Stimulated activated CD4-positive, alpha-beta T cell treated with anti-CD3 and anti-CD28 coated beads, Interleukin-15, amount 100 ng/mL, for 24 hours (primary cell): Measurements from ENCODE around the gene PRRC2A.

Source experiments
- DNase-seq: peaks from one replicate; pipeline ENCODE4 v3.0.0-alpha.2; 2020

PRRC2A gene

DNA sequence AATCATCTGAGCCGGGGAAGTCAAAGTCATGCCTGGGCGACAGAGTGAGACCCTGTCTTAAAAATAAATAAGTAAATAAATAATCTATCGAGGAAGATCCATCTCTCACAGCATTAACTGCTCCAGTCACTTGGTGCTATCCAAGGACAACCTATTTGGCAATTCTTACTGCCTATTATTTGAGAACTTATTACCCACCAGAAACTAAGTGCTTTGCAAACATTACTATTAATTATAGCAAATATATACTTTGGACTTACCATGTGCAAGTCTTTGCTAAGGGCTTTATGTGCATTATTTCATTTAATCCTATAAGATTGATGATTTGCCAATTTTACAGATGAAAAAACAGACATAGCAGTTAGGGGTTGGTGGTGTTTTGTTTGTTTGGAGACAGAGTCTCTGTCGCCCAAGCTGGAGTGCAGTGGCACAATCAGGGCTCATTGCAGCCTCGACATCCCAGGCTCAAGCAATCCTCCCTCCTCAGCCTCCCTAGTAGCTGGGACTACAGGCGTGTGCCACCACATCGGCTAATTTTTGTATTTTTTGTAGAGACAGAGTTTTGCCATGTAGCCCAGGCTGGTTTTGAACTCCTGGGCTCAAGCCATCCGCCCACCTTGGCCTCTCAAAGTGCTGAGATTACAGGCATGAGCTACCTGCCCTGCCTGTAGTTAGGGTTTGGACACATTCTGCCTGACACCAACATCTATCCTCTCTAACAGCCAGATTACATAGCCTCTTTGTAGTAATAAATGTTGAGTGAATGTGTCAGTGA is 34.2 kb downstream of the PRRC2A start:
- DNase-seq: no peak

- DNase-seq: no peak
Observed at GRCh38 chr6:31655349-31656237, 35.1 kb downstream of the PRRC2A start, which contains the start of gene APOM. APOM (plus strand) TSS chr6:31655894; CDS start chr6:31655967, 73 bp downstream.

GRCh38 chr6:31657406-31658157 is 37.1 kb downstream of the PRRC2A start:
- peak; percentile 41 for DNase-seq

DNA sequence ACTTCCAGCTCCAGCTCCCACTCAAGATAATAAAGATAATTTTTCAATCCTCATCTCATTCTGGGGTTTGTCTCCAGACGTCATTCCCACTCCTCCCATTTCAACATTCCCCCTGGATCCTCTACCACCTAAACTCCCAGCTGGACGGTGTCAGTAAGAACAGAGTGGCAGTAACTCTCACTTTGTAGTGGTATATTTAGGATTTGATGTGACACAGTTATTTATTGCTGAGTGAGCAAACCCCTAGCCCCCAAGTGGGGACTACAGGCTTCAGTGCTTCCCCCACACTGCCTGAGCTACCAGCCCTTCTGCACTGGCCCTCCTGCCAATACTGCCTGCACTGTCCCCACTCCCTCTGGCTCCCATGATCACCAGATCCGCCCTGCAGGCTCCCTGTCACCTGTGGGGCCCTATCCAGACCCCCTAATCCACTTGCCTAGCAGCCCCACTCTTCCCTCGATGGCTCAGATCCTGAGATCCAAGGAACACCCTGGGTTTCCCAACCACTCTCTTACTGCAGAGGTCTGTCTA is 37.7 kb downstream of the PRRC2A start:
- no peak for DNase-seq

DNA sequence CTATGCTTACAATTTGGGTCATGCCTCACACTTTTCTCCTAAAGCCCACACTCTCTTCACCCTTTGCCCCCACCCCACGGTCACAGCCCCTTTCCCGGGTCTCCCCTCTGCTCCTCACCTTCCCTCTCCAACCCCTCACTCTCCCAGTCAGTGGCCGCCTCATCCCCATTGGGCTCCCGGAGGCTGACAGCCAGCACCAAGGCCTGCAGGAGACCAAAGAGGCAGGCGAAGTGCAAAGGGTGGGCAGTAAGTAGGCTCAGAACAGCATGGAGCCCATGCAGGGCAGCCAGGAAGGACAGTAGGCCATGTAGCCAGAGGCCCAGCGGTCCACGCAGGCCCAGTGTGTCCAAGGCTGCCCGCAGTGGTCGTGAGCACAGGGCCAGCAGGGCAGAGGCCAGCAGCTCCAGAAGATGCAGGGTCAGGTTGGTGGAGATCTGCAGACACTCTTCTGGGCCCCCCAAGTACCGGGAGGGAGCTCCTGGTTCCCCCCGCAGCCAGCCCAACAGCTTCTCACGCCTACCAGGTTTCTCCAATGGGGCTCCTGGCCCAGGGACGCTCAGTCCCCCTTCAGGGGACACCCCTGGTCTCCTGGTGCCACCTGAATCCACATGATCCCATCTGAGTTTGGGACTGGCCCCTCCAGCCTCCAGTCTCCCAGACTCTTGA is 38.6 kb downstream of the PRRC2A start:
- DNase-seq: no peak

- DNase-seq: peak; percentile 64
Observed at GRCh38 chr6:31659649-31660380, 39.3 kb downstream of the PRRC2A start.

DNA sequence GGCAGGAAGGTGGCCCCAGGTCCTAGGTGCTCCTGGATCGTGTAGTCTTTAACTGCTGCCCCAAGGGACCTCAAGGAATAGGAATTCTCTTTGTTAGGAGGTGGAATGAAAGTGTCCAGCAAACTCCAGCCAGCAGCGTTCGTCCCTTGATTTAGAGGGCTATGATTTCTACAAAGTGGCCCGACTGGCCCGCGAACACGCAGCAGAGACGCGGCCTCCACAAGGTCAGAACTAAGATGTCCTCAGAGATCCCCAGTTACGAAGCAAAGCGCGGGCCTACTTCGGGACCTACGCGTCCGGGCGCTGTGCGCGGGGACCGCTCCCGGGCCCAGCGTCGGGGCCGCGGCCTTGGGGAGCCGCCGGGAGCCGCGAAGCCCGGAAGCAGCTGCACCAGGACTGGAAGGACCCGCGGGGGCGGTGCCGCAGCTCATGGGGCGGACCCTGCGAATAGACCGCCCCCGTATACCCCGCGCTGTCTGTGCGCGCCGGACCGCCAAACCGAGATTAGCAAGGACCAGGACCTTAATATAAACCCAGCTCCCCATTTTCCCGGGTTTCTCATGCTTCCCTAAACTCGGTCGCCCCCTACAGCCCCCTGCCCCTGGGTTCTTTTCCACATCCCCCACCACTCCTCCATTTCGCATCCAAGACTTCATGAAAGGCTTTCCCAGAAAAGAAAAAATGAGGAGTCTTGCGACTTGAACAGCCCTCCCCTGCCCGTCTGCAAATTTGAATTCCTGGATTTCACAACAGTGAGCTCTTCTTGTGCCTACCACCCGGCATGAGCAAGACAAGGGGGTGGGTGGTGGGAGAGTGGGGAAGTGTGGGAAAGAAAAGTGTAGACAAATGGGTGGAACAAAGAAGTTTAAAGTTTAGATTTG is 40.1 kb downstream of the PRRC2A start, which contains the start of gene C6orf47:
C6orf47 (minus strand) TSS at position 398 of the 881 bp plus-strand sequence. CDS start 831 bp downstream, outside the sequence.
- DNase-seq: peak; percentile 89

GRCh38 chr6:31661262-31662123 is 41.0 kb downstream of the PRRC2A start:
- DNase-seq: no peak

GRCh38 chr6:31662124-31662723 is 41.7 kb downstream of the PRRC2A start:
- DNase-seq: no peak

DNA sequence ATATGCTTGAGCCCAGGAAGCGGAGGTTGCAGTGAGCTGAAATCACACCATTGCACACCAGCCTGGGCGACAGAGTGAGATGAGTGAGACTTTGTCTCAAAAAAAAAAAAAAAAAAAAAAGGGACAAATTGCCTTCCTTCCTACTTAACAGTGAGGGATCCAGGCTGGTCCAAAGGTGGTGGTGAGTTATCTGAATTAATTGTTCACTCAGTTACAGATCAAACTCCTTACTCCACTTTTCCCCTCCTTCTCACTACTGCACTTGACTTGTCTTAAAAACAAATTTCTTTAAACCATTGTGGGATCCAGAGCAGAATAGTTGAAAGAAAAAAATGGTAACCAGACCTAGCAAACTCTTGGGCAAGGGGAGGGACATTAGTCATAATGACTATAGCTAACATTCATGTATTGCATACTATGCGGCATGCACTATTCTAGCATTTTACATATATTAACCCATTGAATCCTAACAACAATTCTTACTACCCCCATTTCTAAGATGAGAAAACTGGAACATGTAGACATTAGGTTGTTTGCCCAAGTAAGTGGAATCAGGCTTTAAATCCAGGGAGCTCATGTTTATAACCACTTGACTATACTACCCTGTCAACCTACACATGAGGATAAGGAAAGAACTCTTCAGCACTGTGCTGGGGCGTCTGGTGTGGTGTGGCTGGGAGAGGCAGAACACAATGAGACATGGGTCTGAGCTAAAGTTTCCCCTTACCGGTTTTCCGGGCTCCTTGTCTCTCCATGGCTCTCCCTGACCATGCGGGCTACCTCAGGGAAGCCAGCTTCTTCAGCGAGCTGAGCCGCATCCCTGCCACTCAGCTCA is 42.8 kb downstream of the PRRC2A start:
- DNase-seq: no peak

- DNase-seq: no peak
Observed at GRCh38 chr6:31663961-31664789, 43.7 kb downstream of the PRRC2A start.

DNA sequence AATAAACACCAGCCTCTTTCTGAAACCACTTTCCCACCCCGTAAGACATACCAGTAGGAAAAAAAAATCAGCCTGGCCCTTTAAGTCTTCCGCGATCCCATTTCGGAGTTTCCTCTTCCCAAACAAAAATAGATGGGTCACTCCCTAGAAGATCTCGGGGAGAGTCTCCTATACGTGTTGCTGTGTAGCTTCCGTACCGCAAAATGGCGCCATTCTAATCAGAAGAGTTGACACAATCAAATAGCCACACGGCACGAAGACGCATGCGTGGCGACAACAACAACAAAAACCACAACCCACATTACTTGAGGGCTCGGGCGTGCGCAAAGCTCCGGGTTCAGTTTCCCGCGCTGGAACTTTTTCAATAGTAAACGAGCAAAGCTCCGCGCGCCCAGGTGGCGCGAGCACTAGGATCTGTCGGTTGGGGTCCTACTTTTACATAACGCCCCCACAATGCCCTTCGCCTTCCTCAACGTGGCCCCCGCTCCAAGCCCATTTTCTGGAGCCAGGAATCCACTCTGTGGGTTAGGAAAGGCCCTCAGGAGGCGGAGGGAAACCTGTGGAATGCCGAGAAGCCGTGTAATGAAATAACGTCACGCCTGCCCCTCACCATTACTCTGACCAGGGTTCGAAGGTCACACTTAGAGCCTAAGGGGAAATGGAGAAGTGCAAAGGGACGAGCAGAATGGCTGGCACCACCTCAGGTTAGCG is 44.4 kb downstream of the PRRC2A start, which contains the start of gene GPANK1:
GPANK1 (minus strand) TSS at position 208 of the 711 bp plus-strand sequence. CDS start 519 bp downstream, outside the sequence.
- DNase-seq: peak; percentile 92

GRCh38 chr6:31665501-31666336 is 45.2 kb downstream of the PRRC2A start, which contains the start of gene CSNK2B:
CSNK2B (plus strand) TSS chr6:31666080; CDS start chr6:31666832, 752 bp downstream.
- DNase-seq: peak; percentile 99

- DNase-seq: no peak
Observed at GRCh38 chr6:31666337-31666965, 45.9 kb downstream of the PRRC2A start.
